NCI-H128 (cell line): ENCODE results near the gene GABRG2.

ENCODE experiments used
- DNase-seq: peaks from one replicate; lab custom pipeline; 2025; ENCODE audit not compliant: unreplicated experiment; lab: John Stamatoyannopoulos, UW

The GABRG2 gene

GRCh38 chr5:162189719-162190118 is 122.1 kb downstream of the GABRG2 start:
- DNase-seq = no peak

DNA sequence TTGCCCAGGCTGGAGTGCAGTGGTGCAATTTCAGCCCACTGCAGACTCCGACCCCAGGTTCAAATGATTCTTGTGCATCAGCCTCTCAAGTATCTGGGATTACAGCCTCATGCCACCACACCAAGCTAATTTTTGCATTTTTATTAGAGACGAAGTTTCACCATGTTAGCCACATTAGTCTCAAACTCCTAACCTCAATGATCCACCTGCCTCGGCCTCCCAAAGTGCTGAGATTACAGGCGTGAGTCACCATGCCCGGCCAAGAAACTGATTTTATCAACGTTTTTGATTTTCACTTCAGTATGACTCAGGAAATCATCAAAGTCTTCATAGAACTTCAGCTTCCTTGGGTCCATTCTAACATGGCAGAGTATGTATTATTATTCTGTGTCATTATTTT is 125.4 kb downstream of the GABRG2 start:
- no peak for DNase-seq

DNA sequence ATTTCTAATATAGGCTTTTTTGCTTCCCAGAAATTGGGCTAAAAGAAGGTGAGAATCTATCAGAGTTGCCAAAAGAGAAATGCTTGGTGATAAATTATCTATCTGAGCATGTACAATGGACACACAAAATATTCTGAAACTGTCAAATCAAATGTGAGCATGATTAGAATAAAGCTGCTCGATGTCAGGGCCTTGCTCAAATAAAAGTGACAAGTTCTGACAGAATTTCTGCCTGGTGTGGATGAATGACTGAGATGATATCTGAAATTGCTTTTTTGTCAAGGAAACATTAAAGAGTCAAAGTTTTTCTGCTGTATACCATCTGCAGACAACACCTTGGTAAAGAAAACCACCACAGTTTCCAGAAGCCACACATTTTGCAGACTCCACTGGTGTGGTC is 128.8 kb downstream of the GABRG2 start:
- no peak for DNase-seq

DNA sequence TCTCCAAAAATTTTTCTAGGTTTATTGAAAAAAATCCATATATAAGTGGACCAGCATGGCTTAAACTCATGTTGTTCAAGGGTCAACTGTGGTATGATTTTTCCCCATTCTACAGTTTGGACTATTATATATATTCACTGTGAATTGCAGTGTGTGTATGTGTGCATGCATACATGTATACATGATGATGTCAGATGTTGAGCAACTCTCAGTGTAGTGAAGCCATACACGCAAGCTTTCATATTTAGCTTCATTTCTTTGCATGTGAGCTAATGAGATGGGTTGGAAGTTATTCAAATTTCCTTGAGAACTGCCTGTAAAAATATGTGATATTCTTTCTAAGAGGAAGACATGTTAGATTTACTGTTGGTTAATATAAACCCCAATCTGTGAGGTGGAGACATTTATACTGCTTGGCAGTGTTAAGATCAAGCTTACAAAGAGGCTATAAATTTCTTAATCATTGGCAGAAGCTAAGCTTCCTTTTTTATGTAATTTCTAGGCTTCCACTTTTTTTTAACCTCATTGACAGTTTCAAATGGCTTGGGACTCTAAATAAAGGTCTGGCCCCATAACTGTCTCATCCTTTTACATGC is 134.8 kb downstream of the GABRG2 start:
- DNase-seq = no peak
